ENCODE results near the gene TNNT2.

Gene TNNT2

GRCh38 chr1:201371792-201372191 lies 5.7 kb downstream of the TNNT2 start:
- Mint-ChIP-seq H3K9me3 (no peaks in the 10 kb centered on the region), H3K27ac (no peak overlapping the region), H3K27me3 (peaks cover 73% of the 10 kb centered on the region), H3K4me3 (no peak overlapping the region), H3K4me1 (no peaks in the 10 kb centered on the region)
- ATAC-seq (no peak), DNase-seq (no peak)

- Mint-ChIP-seq H3K4me3 (no peak overlapping the region), H3K27ac (no peak overlapping the region), H3K4me1 (no peaks in the 10 kb centered on the region), H3K9me3 (no peaks in the 10 kb centered on the region), H3K27me3 (peaks cover 71% of the 10 kb centered on the region)
- DNase-seq (no peak), ATAC-seq (no peak)
Measured at GRCh38 chr1:201371276-201371675, 6.2 kb downstream of the TNNT2 start.

DNA sequence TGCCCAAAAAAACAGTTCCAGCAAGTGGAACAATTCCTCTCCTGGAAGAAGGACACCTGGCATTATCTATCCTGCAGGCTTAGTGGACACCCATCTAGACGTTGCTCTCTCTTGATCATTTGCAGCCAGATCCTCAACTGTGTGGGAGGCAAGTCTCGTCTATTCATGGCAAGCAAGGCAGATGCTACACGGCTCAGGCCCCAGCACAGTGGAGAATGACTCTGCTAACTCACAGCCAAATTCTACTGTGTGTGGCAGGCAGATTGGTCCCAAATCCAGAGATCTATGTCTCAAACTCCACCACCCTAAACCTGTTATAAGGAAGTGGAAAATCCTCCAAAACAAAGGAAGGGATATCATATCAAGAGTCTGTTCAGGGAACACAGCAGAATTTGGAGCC lies 7.0 kb downstream of the TNNT2 start:
- no peak overlapping the region for H3K27ac Mint-ChIP-seq
- ATAC-seq (no peak), DNase-seq (no peak)
- no peaks in the 10 kb centered on the region for H3K4me1 Mint-ChIP-seq
- H3K9me3 Mint-ChIP-seq, result no peaks in the 10 kb centered on the region
- H3K4me3 Mint-ChIP-seq, result no peak overlapping the region
- peaks cover 63% of the 10 kb centered on the region for H3K27me3 Mint-ChIP-seq

DNA sequence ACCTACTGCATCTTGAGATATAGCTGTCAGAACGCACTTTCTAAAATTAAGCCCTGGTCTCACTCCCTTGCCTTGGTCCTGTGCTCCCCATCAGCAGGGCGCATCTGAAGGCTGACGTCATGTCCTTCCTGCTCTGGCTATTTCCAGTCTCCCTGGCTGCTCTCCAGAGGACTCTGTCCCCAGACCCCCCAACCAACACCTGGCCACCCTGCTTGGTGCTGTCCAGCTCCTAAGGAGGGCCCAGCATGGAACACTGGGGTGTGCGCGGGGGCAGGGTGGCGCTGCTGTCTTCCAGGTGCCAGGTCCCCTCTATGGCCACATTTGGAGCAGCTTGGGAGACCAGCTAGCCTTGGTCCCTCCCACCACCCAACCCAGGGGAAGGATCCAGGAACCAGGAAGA lies 8.3 kb downstream of the TNNT2 start:
- H3K4me3 Mint-ChIP-seq, result no peak overlapping the region
- no peaks in the 10 kb centered on the region for H3K4me1 Mint-ChIP-seq
- H3K27ac Mint-ChIP-seq, result no peak overlapping the region
- ATAC-seq, result no peak
- no peak for DNase-seq
- no peaks in the 10 kb centered on the region for H3K9me3 Mint-ChIP-seq
- H3K27me3 Mint-ChIP-seq, result peaks cover 55% of the 10 kb centered on the region

DNA sequence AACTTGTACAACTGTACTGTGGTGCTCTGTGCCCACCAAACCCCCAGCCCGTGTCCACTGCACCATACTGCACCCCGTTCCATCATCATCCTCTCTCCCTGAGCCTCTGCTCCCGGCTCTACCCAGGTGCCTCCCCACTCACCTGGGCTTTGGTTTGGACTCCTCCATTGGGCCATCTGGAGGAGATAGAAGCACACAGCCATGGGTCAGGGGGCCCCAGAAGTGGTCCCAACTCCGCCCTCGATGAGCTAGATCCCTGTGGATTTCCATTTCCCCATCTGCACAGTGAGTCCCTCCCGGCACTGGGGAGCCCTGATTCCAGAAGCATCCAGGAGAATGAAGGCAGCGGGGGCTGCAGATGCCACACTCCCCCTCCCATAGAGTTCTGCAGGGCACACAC lies 10.8 kb downstream of the TNNT2 start:
- Mint-ChIP-seq H3K4me3 (no peak overlapping the region), H3K27ac (no peak overlapping the region), H3K27me3 (peaks cover 53% of the 10 kb centered on the region), H3K4me1 (no peaks in the 10 kb centered on the region), H3K9me3 (no peaks in the 10 kb centered on the region)
- DNase-seq (no peak), ATAC-seq (no peak)

GRCh38 chr1:201365251-201365650 lies 12.2 kb downstream of the TNNT2 start:
- Mint-ChIP-seq H3K27me3 (peaks cover 44% of the 10 kb centered on the region), H3K4me3 (no peak overlapping the region), H3K4me1 (no peaks in the 10 kb centered on the region), H3K27ac (no peak overlapping the region), H3K9me3 (no peaks in the 10 kb centered on the region)
- ATAC-seq, result no peak
- no peak for DNase-seq

GRCh38 chr1:201364808-201365105 lies 12.7 kb downstream of the TNNT2 start:
- H3K4me3 Mint-ChIP-seq, result no peak overlapping the region
- H3K27me3 Mint-ChIP-seq, result peaks cover 44% of the 10 kb centered on the region
- no peaks in the 10 kb centered on the region for H3K9me3 Mint-ChIP-seq
- H3K27ac Mint-ChIP-seq, result peak overlapping the region in 1 of 2 donors; percentile 89
- DNase-seq (no peak), ATAC-seq (no peak)
- H3K4me1 Mint-ChIP-seq, result no peaks in the 10 kb centered on the region

GRCh38 chr1:201363467-201363866 lies 14.0 kb downstream of the TNNT2 start:
- Mint-ChIP-seq H3K9me3 (no peaks in the 10 kb centered on the region), H3K27me3 (peaks cover 31% of the 10 kb centered on the region), H3K4me3 (no peak overlapping the region), H3K27ac (no peak overlapping the region), H3K4me1 (no peaks in the 10 kb centered on the region)
- DNase-seq (no peak), ATAC-seq (no peak)

- no peaks in the 10 kb centered on the region for H3K4me1 Mint-ChIP-seq
- H3K4me3 Mint-ChIP-seq, result no peak overlapping the region
- H3K9me3 Mint-ChIP-seq, result no peaks in the 10 kb centered on the region
- H3K27ac Mint-ChIP-seq, result no peak overlapping the region
- peaks cover 28% of the 10 kb centered on the region for H3K27me3 Mint-ChIP-seq
- ATAC-seq (no peak), DNase-seq (no peak)
Measured at GRCh38 chr1:201362906-201363305, 14.6 kb downstream of the TNNT2 start.

GRCh38 chr1:201361652-201362504 lies 15.6 kb downstream of the TNNT2 start:
- Mint-ChIP-seq H3K27me3 (peaks cover 20% of the 10 kb centered on the region), H3K4me3 (no peak overlapping the region), H3K9me3 (no peaks in the 10 kb centered on the region), H3K27ac (peak overlapping the region in 1 of 2 donors; percentile 12), H3K4me1 (no peaks in the 10 kb centered on the region)
- DNase-seq (peak; percentile 29 to 39), ATAC-seq (peak; percentile 58)

- Mint-ChIP-seq H3K4me1 (no peaks in the 10 kb centered on the region), H3K4me3 (no peak overlapping the region)
Measured at GRCh38 chr1:201360901-201361651, 16.4 kb downstream of the TNNT2 start.

DNA sequence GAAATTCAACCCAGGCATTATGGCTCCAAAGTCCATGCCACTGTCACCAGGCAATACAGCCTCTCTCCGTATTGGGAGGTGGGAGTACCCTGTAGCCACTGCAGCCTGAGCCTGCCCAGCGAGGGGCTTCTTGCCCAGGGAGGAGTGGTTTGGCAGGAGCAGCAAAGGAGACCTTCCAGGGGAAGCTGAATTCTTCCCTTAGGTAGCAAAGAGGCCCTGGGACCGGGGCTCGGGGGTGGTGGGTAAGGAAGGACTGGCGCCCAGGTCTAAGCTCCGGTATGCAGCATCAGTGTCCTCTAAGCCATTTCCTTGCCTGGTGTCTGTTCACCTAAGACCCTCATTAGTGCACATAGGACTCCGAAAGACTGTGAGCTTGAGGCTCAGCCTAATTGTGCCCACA lies 17.0 kb downstream of the TNNT2 start:
- Mint-ChIP-seq H3K27ac (peak overlapping the region in 1 of 2 donors; percentile 71), H3K4me1 (no peaks in the 10 kb centered on the region), H3K9me3 (no peaks in the 10 kb centered on the region), H3K4me3 (no peak overlapping the region), H3K27me3 (peaks cover 20% of the 10 kb centered on the region)
- ATAC-seq (no peak), DNase-seq (no peak)

More at GRCh38 chr1:201360901-201361651, 16.4 kb downstream of the TNNT2 start:
- H3K27ac Mint-ChIP-seq, result peak overlapping the region in 1 of 2 donors; percentile 71
- H3K9me3 Mint-ChIP-seq, result no peaks in the 10 kb centered on the region
- peaks cover 20% of the 10 kb centered on the region for H3K27me3 Mint-ChIP-seq
- ATAC-seq (no peak), DNase-seq (no peak)

- Mint-ChIP-seq H3K4me1 (no peaks in the 10 kb centered on the region), H3K27me3 (peaks cover 20% of the 10 kb centered on the region), H3K9me3 (no peaks in the 10 kb centered on the region), H3K27ac (no peak overlapping the region), H3K4me3 (no peak overlapping the region)
- ATAC-seq (no peak), DNase-seq (no peak)
Measured at GRCh38 chr1:201359873-201360210, 17.6 kb downstream of the TNNT2 start.

DNA sequence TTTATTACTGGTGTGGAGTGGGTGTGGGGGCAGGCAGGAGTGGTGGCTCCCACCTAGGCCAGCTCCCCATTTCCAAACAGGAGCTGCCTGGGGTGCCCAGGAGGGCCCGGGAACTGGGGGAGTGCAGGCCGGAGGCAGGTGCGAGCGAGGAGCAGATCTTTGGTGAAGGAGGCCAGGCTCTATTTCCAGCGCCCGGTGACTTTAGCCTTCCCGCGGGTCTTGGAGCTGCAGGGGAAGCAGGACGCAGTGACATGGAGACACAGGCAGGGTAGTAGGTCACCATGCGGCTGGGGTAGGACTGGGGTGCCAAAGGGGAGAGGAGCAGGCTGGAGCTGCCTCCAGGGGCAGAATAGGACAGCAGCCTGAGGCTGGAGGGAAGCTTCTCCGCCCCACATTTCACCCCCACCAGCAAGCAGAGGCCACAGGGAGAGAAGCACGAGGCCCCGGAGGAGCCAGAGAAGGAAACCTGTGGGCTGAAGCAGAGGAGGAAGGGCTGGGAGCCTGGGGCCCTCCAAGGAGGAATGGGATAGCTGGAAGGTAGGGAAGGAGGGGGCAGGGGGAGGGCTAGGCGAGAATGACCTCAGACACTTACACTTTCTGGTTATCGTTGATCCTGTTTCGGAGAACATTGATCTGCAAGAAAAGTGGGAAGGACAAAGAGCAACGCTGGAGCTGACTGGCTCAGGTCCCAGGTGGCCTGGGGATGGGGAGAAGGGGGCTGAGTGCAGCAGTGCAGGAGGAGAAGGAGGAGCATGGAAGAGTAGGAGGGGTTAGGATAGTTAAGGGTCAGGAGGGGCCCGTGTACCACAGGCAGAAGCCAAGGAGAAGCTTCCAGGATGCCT lies 18.2 kb downstream of the TNNT2 start:
- ATAC-seq, result no peak
- no peaks in the 10 kb centered on the region for H3K9me3 Mint-ChIP-seq
- H3K4me1 Mint-ChIP-seq, result no peaks in the 10 kb centered on the region
- no peak for DNase-seq
- peaks cover 20% of the 10 kb centered on the region for H3K27me3 Mint-ChIP-seq
- peak overlapping the region; percentile 52 to 78 for H3K27ac Mint-ChIP-seq
- no peak overlapping the region for H3K4me3 Mint-ChIP-seq

- ATAC-seq (no peak), DNase-seq (no peak)
- Mint-ChIP-seq H3K4me1 (no peaks in the 10 kb centered on the region), H3K9me3 (no peaks in the 10 kb centered on the region), H3K4me3 (no peak overlapping the region), H3K27me3 (peaks cover 20% of the 10 kb centered on the region), H3K27ac (peak overlapping the region in 1 of 2 donors; percentile 78)
Measured at GRCh38 chr1:201358596-201358995, 18.9 kb downstream of the TNNT2 start.

Measured in stimulated activated naive CD8-positive, alpha-beta T cell treated with anti-CD3 and anti-CD28 coated beads, Interleukin-15, amount 100 ng/mL, for 72 hours (primary cell).